HG03575 (cell line): ENCODE measurements around the gene CLCN5.

Source experiments
- ATAC-seq: cut with Tn5 transposase; IDR thresholded peaks from one replicate; pipeline ENCODE4 v1.9.1; 2021; ENCODE audit not compliant: unreplicated experiment, insufficient number of reproducible peaks, low FRiP score; ENCODE audit errors: extremely low read depth

The CLCN5 gene

DNA sequence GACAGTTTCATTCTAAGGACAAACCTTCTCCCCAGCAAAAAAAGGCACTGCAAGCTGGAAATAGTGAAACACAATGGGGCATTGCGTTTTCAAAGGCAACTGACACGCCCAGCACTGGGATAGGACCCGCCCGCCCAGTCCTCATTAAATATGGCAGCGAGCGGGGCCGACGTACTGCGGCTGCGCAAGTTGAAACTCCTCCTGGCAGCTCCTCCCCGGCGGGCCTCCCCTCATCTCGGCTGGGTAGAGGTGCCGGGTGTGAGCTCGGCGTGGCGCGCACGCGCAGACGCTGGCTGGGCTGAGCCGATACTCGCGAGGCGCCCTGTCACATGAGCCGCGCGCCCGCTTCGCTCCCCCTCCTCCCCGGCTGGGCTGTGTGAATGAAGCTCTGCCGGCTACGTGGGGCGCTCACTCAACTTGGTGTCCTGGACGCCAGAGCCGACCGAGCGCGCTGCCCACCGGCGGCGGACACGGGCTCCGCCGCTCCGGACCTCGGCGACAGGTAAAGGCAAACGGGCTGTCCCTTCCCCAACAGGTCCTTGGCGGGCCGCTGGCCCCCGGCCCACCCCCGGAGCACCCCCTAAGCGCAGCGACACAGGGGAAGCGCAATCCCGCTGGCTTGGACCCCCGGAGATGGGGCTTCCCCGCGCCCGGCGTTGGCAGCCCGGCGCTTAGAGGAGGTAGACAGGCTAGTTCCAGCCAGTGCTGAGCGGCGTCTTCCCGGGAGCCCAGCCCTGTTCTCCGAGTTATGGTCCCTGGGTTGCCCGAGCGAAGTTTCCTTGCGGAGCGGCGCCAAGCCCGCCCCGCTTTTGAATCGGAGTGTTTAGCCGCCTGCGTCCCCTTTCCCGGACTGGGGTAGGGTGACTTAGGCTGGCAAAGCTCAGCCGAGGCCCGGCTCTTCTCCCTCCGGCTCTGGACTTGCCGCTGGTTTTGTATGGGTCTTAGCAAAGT is at the start of gene CLCN5:
Gene CLCN5 (plus strand): TSS at position 306 of the 951 bp plus-strand sequence. CDS start 2,703 bp downstream, outside the sequence.
- ATAC-seq: peak; percentile 66

DNA sequence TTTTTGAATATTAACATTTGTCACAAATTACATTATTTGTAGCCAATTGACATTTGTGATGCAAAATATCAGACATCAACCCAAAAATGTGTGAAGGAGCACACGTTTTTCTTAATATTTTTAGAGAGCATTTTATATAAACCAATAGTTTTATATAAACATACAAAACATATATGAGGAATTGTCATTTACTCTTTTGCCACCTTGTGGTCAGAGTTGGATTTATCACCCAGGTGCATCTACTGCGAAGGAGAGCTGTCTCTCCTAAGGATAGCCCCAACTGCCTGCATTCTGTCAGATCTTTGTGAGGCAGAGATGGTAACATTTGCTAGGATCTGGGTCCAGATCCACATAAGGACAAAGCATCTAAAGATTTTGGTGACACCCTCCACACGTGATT is 45.6 kb upstream of the CLCN5 start:
- no peak for ATAC-seq

DNA sequence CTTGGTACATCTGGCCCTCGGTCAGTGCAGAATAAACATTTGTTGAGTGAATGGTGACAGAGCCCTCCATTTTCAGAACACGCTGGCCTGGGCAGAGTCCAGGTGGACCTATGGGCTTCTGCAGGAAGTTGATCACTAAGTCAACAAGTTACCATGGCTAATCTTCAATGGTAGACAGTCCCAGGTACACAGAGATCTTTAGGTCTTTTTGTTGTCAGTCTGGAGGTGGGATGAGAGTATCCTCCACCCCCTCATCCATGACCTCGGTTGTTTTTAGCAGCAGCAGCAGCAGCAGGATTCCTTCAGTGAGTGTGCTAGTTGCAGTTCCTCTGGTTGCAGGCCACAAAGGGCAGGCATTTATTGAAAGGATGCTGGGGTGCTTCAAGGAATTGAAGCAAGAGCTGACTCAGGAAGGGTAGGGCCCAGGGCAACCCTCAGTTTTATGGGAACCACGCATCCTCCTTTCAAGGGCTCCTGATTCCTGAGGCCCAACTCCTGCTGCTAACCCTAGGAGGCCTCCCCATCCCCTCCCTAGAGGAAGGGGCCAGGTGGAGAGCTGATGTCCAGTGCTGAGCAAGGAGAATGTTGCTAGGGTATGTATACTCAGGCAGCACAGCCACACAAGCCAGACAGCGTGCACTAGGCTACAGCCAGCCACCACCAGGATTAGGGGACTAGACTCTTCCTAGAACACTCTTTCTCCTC is 44.8 kb upstream of the CLCN5 start:
- no peak for ATAC-seq

DNA sequence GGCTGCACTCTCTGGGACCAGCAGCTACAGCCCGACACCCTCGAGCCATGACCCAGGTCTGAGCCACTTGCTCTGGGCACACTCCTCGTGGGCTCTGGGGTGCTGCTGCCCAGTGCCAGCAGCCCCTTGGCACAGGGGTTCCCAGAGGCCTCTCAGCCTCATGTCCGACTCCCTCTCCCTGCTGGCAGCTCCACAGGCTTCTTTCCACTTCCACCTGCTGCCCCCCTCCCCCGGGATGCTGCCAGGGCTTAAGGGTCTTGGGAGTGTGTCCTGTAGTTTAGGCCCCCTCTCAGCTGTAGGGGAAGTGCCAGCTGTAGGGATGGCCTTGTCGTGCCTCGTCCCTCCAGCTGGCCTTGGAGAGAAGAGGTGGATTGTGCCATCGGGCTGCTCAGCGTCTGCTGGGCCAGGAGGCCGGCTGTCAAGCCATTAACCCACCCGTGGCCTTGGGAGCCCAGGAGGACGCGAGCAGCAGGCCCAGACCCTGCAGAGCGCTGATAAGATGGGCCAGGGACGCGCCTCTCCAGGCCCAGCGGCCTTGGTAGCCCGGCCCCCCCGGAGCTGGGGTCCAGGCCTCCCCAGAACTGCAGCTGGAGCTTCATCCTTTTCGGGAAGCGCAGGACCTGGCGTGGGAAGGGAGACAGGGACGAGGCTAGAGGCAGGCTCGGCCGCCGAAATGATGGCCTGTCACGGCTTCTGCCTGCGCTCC is 44.1 kb upstream of the CLCN5 start:
- no peak for ATAC-seq

DNA sequence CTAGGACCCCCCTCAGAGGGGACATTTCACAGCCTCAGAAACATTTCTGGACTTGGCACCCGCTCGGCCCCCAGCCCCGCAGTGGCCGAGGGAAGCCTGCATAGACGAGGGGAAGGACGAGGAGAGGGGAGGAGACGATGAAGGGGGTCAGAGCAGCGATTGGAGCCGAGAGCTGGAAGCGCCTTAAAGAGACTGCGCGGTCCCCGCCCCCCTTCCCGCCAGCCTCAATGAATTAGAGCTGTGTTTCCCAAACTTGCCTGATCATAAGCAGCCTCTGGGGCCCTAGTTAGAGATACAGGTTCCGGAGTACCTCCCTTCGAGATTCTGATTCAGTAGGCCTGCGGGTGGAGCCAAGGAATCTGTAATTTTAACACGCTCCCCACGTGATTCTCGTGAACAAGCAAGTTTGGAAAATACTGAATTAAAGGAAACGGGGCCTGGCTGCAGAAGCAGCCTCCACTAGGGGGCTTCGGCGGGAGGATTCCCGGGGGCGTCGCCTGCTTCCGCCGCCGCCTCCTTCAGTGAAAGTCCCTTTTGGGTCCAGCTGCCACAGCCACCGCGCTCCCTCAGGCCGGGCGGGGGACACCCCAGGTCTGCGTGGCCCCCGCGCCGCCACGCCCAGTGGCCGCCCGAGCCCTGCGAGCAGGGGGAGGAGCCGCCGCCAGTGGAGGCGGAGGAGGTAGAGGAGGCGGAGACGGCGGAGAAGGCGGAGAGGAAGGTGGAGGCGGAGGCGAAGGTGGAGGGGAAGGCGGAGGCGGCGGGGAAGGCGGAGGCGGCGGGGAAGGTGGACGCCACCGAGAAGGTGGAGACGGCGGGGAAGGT is 43.4 kb upstream of the CLCN5 start, which contains the start of gene USP27X:
Gene USP27X (plus strand): TSS at position 651 of the 822 bp plus-strand sequence. CDS start 824 bp downstream, outside the sequence.
- no peak for ATAC-seq

DNA sequence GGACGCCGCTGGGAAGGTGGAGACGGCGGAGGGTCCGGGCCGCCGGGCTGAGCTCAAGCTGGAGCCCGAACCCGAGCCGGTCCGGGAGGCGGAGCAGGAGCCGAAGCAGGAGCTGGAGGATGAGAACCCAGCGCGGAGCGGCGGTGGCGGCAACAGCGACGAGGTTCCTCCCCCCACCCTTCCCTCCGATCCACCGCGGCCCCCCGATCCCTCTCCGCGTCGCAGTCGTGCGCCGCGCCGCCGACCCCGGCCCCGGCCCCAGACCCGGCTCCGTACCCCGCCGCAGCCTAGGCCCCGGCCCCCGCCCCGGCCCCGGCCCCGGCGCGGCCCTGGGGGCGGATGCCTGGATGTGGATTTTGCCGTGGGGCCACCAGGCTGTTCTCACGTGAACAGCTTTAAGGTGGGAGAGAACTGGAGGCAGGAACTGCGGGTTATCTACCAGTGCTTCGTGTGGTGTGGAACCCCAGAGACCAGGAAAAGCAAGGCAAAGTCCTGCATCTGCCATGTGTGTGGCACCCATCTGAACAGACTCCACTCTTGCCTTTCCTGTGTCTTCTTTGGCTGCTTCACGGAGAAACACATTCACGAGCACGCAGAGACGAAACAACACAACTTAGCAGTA is 42.6 kb upstream of the CLCN5 start:
- ATAC-seq: no peak

DNA sequence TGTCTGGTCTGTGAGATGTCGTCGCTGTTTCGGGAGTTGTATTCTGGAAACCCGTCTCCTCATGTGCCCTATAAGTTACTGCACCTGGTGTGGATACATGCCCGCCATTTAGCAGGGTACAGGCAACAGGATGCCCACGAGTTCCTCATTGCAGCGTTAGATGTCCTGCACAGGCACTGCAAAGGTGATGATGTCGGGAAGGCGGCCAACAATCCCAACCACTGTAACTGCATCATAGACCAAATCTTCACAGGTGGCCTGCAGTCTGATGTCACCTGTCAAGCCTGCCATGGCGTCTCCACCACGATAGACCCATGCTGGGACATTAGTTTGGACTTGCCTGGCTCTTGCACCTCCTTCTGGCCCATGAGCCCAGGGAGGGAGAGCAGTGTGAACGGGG is 41.7 kb upstream of the CLCN5 start:
- ATAC-seq: no peak

DNA sequence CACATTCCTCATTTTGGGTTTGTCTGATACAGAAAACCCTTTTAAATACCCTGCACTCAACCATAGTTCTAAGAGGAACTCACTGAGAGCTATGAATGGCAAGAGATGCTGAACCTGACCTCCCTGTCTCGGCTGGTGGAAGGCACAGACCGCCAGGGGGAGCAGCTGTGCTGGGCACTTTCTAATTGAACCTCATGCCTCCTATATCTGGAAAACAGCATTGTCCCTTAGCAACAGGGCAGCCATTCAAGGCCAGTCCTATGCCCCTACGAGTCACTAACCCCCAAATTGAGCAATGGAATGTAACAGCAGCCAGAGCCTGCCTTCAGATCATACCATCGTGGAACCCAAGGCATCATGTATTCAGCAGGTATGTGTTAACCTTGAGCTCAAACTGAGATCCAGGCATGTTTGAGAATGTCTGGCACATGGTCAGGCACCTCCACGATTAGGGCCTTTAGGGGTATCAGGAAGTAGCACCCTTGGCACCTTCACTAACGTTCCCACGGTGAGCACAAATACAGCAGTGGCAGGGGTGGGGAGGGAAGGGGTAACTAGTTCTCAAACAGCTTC is 38.0 kb upstream of the CLCN5 start:
- ATAC-seq: no peak

DNA sequence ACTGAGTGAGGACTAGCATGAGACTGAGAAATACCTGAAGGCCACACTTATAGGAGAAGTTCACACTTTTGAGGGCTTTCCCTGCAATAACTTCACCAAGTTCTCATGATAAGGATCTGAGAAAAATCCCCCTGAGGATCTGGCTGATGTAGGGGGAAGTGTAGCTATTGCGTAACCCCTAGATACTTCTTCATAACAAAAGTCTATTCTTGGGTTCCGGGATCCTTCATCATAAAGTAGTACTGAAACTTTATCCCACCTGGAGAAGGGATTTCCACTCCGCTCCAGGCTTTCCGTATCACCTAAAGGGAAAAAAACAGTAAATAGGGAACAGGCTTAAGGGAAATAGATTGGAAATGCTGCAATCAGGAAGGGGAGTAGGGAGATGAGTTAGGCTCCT is 29.9 kb upstream of the CLCN5 start:
- ATAC-seq: no peak

DNA sequence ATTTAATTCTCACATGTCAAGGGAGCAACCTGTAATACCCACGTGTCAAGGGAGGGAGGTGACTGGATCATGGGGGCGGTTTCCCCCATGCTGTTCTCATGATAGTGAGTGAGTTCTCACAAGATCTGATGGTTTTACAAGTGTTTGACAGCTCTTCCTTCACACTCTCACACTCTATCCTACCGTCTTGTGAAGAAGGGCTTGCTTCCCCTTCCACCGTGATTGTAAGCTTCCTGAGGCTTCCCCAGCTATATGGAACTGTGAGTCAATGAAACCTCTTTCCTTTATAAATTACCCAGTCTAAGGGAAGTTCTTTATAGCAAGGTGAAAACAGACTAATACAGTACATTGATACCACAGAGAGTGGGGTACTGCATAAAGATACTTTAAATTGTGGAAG is 25.4 kb upstream of the CLCN5 start:
- ATAC-seq: no peak

DNA sequence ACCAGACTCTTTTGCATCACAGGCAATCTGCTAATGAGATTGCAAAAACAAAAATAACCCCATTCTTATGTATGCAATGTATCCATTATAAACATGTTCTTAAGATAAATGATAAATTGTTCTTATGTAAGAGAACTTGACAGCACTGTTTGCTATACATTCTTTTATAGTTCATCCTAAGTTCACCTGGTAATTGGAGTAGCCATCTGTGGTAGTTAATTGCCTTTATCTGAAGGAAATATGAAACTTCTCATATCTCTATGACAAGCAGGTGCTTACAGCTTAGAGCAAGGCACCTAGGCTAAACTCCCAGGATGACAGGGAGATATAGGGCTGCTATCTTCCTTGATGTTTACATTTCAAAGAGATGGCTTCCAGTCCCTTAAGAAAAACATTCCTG is 21.3 kb upstream of the CLCN5 start:
- no peak for ATAC-seq

DNA sequence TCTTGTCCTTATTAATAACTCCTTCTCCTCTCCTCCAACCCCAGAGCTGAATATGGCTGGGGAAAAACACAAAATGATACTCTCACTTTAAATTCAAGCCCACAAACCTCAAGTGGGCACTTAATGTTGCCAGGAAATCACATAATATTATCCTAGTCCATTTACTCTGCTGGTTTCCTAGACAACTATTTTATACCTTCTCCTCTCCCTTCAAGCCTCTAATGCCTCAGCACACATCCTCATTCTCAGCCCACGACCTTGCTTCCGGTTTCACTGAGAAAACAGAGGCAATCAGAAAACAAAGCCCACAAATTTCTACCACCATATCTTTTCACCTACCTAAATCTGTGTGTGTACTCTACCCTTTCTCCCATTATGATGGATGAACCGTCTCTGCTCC is 12.1 kb upstream of the CLCN5 start:
- ATAC-seq: no peak

DNA sequence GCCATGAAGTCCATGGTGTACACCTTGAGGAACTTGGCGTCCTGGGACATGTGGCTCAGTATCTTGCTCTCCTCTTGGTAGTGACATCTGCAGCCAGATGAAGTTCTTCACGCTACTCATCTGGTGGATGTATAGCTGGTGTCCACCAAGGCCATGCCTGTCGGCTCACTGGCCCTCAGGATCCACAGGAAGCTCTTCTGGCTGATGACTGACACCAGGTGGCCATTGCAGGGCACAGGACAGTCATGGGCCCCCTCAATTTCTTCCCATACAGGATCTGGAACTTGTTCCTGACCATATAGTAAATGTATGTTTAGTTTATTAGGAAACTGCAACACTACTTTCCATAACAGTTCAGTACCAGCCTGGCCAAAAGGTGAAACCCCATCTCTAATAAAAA is 10.3 kb upstream of the CLCN5 start:
- no peak for ATAC-seq

DNA sequence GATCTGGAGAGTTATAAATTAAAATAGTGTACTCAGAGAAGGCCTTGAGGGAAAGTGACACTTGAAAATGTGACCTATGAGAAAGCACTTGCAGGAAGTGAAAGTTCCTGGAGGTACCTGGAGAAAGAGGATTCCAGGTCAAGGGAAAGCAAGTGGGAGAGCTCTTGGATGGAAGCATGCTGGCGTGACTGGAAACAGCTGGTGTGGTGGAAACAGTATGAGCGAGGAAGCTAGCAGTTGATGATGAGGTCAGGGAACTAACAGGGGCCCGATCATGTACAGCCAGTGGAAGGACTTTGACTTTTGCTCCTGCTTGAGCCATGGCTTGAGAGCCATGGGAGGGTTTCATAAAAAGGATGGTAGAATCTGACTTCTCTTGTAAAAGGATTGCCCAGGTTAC is 9.5 kb upstream of the CLCN5 start:
- no peak for ATAC-seq

DNA sequence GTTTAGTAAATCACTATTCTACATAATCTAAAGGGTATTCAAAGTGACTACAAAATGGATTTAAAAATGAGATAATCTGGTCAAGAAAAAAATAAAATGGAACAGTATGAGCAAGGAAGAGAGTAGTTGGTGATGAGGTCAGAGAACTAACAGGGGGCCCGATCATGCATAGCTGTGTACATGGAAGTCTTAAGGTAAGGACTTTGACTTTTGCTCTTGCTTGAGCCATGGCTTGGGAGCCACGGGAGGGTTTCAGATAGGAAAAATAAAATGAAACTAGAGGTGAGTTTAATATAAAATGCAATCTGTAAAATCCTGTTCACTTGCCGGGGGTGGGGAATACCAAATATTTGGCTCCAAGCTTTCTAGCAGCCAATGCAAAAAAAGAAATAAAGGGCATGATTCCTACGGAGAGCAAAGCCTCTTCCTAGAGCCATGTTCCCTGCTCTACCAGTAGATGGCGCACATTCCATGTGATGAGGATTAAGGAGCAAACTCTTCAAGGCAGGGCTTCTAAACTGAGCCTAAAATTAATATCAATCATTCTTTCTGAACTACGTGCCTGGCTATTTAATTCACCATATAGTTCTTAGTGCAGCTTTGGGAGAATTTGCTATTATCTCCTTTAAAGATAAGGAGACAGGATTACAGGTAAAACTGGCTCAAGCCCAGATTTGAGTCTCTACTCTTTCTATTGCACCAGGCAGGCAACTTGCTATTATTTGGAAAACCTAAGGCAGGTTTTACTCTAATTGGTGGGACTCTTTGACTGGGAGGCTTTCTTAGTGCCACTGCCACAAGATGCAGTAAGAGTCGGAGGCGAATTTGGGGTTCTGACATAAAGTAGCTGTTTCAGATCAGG is 6.8 kb upstream of the CLCN5 start:
- no peak for ATAC-seq

DNA sequence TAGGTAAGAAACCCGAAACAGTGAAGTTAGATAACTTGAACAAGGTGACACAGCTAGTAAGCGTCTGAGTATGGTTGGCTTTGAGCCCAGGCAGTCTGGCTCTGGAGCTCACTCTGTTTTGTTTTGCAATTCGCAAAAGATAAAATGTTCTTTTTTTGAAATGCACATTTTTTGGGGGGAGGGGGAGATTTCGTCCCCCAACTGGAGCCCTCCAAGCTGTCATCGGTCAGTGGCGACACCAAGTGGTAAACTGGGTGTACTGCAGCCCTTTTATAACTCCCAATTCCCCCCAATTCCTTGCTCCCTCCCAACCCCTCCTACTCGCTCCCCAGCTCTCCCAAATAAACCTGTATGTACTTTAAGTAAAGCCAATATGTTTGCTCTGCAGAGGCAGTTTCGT is 2.8 kb upstream of the CLCN5 start:
- ATAC-seq: no peak

DNA sequence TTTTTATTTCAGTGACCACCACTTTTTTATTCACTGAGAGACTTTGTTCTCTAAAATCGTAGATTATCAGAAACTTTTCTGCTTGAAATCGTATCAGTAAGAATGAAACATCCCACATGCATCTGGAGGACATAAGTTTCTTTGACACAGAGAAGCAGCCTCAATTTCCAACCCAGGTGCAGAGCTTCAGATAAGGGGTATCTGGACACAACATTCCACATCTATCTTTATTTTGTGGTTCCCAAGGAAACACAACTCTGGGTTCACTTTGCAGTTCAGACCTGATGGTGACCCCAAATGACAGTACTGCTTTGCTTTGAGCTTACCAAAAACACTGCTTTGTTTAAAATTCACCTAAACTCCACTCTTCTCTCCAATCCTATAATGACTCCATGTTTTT is 1.3 kb upstream of the CLCN5 start:
- no peak for ATAC-seq
